Measurements from ENCODE around the gene FMNL1. TPM values are rescaled to one million over a fixed set of nuclear protein-coding genes. Genes with fewer than 3 reads are reported as not detected.

The FMNL1 gene
- total RNA-seq, 4 donors from 2014 or later: 3.2 to 7.6 (median 4.2) TPM

GRCh38 chr17:45266372-45266926 is 44.8 kb downstream of the FMNL1 start:
- peaks cover 7 to 12% of the 10 kb centered on the region in 2 donors for H3K4me1 ChIP-seq
- 87 to 100% methylated on average over 5 to 6 of the region's 13 CpGs for WGBS, 2 donors
- peaks cover 54 to 64% of the 10 kb centered on the region in 2 donors for H3K36me3 ChIP-seq
- H3K9me3 ChIP-seq: no peaks in the 10 kb centered on the region
- intact Hi-C loops (cut with DNase I): no loop called here
- no peak for DNase-seq
- H3K27ac ChIP-seq: no peak overlapping the region
- H3K27me3 ChIP-seq: no peaks in the 10 kb centered on the region
- TF ChIP-seq, protein P1, sequence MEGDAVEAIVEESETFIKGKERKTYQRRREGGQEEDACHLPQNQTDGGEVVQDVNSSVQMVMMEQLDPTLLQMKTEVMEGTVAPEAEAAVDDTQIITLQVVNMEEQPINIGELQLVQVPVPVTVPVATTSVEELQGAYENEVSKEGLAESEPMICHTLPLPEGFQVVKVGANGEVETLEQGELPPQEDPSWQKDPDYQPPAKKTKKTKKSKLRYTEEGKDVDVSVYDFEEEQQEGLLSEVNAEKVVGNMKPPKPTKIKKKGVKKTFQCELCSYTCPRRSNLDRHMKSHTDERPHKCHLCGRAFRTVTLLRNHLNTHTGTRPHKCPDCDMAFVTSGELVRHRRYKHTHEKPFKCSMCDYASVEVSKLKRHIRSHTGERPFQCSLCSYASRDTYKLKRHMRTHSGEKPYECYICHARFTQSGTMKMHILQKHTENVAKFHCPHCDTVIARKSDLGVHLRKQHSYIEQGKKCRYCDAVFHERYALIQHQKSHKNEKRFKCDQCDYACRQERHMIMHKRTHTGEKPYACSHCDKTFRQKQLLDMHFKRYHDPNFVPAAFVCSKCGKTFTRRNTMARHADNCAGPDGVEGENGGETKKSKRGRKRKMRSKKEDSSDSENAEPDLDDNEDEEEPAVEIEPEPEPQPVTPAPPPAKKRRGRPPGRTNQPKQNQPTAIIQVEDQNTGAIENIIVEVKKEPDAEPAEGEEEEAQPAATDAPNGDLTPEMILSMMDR (IDR thresholded peaks at IDR 0.05): no peak
- no peak for TF ChIP-seq POLR2A (IDR thresholded peaks at IDR 0.05)
- no peak overlapping the region for H3K4me3 ChIP-seq (replicated peaks in 1 of 3)

- Histone ChIP-seq H3K36me3 (peaks cover 60 to 64% of the 10 kb centered on the region in 2 donors), H3K4me3 (replicated peaks in 1 of 3) (no peak overlapping the region), H3K9me3 (no peaks in the 10 kb centered on the region), H3K27me3 (no peaks in the 10 kb centered on the region), H3K4me1 (peaks cover 3 to 5% of the 10 kb centered on the region in 2 donors), H3K27ac (no peak overlapping the region)
- 92 to 93% methylated on average over 5 to 10 of the region's 10 CpGs for WGBS, 2 donors
- no peak for DNase-seq
- intact Hi-C loops (cut with DNase I): no loop called here
- TF ChIP-seq, protein P1 (IDR thresholded peaks at IDR 0.05): no peak
- TF ChIP-seq POLR2A (IDR thresholded peaks at IDR 0.05): no peak
Measured at GRCh38 chr17:45267436-45268055, 45.9 kb downstream of the FMNL1 start.

DNA sequence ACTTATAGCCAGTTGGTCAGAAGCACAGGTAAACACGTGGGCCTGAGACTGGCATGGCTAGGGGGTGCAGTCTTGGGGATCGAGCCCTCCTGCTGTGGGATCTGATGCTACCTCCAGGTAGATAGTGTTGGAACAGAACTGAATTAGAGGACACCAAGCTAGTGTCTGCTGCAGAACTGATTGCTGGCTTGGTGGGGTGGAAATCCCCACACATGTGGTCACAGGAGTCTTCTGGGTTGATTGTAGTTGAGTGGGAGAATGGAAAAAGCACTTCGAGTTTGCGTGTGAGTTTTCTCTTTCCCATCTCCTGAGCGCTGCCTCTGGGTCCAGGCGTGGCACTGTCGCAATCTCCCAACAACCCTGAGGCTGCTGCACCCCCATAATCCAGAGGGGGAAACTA is 48.2 kb downstream of the FMNL1 start:
- intact Hi-C loops (cut with DNase I): no loop called here
- WGBS, 2 donors: 77 to 94% methylated on average over 7 of the region's 7 CpGs
- DNase-seq: no peak
- H3K27ac ChIP-seq: no peak overlapping the region
- H3K27me3 ChIP-seq: no peaks in the 10 kb centered on the region
- no peak for TF ChIP-seq POLR2A (IDR thresholded peaks at IDR 0.05)
- TF ChIP-seq, protein P1 (IDR thresholded peaks at IDR 0.05): no peak
- no peaks in the 10 kb centered on the region for H3K4me1 ChIP-seq
- H3K9me3 ChIP-seq: no peaks in the 10 kb centered on the region
- peaks cover 63 to 72% of the 10 kb centered on the region in 2 donors for H3K36me3 ChIP-seq
- no peak overlapping the region for H3K4me3 ChIP-seq (replicated peaks in 1 of 3)

DNA sequence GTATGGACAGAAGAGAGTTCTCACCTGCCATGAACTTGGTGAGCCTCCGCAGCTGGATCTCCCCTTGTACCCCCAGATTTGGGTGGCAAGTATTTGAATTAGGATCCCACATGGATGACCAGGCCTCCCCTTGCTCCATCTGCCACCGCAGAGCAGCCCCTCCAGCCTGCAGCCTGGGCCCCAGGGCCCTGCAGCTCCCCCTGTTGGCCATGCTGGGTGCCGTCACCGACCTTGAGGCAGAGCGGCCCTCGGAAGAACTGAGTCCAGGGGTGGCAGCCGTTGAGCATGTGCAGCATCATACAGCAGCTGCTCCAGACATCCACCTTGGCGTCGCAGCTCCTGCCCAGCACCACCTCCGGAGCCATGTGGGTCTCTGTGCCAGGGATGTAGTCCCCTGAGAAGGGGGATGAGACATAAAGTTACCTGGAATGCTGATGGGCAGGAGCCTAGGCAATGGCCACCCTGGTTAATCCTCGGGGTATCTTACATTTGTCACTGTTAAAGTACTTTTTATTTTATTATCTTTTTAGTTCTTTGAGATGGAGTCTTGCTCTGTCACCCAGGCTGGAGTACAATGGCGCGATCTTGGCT is 49.2 kb downstream of the FMNL1 start:
- no peaks in the 10 kb centered on the region for H3K4me1 ChIP-seq
- DNase-seq: no peak
- no peak overlapping the region for H3K4me3 ChIP-seq (replicated peaks in 1 of 3)
- no peak overlapping the region for H3K27ac ChIP-seq
- peaks cover 61 to 68% of the 10 kb centered on the region in 2 donors for H3K36me3 ChIP-seq
- 66 to 81% methylated on average over 11 to 12 of the region's 13 CpGs for WGBS, 2 donors
- TF ChIP-seq POLR2A (IDR thresholded peaks at IDR 0.05): no peak
- TF ChIP-seq, protein P1 (IDR thresholded peaks at IDR 0.05): peak in 3 of 6 experiments; percentile 12 to 42 (median 13)
- no peaks in the 10 kb centered on the region for H3K27me3 ChIP-seq
- no peaks in the 10 kb centered on the region for H3K9me3 ChIP-seq
- intact Hi-C loops (cut with DNase I): no loop called here

DNA sequence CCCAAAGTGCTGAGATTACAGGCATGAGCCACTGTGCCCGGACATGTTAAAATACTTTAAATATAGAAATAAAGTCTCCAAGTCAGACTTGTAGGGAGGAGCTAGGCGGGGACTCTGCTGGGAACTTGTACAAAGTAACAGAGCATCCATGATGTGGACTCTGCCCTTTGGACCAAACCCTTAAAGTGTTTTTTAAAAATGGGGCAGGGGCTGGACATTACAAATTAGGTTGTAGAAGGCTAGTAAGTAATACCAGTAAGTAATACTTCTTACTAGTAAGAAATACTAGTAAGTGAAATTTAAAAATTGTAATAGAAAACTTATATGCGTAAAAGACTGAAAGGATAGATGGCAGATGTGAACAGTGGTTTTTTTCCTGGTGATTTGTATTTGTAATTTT is 49.9 kb downstream of the FMNL1 start:
- Histone ChIP-seq H3K27ac (no peak overlapping the region), H3K4me3 (replicated peaks in 1 of 3) (no peak overlapping the region), H3K4me1 (no peaks in the 10 kb centered on the region), H3K9me3 (no peaks in the 10 kb centered on the region), H3K27me3 (no peaks in the 10 kb centered on the region), H3K36me3 (peaks cover 61 to 63% of the 10 kb centered on the region in 2 donors)
- no peak for TF ChIP-seq POLR2A (IDR thresholded peaks at IDR 0.05)
- TF ChIP-seq, protein P1 (IDR thresholded peaks at IDR 0.05): no peak
- intact Hi-C loops (cut with DNase I): no loop called here
- no peak for DNase-seq
- 96 to 98% methylated on average over 3 of the region's 3 CpGs for WGBS, 2 donors
